ENCODE measurements around the gene MX2.

The MX2 gene

DNA sequence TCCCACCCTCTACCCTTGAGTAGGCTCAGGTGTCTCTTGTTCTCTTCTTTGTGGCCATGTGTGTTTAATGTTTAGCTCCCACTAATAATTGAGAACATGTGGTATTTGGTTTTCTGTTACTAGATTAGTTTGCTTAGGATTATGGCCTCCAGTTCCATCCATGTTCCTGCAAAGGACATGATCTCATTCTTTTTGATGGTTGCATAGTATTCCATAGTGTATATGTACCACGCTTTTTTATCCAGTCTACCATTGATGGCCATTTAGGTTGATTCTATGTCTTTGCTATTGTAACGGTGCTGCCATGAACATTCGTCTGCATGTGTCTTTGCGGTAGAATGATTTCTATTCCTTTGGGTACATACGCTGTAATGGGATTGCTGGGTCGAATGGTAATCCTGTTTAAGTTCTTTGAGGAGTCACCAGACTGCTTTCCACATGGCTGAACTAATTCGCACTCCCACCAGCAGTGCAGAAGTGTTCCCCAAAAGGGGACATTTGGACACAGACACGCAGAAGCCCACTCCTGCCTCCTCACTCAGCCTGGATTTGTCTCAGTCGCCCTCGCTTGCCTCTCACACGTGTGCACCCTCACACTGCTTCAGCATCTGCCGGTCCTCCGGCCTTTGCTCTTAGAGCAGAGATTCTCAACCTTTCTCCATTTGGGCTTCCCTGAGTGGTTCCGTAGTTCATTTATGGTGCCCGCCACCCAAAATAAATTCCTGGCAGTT, 3.7 kb downstream of the MX2 start:
- TF ChIP-seq, protein P1, sequence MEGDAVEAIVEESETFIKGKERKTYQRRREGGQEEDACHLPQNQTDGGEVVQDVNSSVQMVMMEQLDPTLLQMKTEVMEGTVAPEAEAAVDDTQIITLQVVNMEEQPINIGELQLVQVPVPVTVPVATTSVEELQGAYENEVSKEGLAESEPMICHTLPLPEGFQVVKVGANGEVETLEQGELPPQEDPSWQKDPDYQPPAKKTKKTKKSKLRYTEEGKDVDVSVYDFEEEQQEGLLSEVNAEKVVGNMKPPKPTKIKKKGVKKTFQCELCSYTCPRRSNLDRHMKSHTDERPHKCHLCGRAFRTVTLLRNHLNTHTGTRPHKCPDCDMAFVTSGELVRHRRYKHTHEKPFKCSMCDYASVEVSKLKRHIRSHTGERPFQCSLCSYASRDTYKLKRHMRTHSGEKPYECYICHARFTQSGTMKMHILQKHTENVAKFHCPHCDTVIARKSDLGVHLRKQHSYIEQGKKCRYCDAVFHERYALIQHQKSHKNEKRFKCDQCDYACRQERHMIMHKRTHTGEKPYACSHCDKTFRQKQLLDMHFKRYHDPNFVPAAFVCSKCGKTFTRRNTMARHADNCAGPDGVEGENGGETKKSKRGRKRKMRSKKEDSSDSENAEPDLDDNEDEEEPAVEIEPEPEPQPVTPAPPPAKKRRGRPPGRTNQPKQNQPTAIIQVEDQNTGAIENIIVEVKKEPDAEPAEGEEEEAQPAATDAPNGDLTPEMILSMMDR (IDR thresholded peaks at IDR 0.05) = no peak
- Histone ChIP-seq H3K9ac (no peak overlapping the region), H3K4me1 (no peaks in the 10 kb centered on the region), H3K27me3 (ENCODE audit: control insufficient read depth, insufficient read depth, low read length) (no peaks in the 10 kb centered on the region), H3K9me3 (ENCODE audit: control insufficient read depth, low read length) (no peaks in the 10 kb centered on the region), H2AFZ (no peak overlapping the region), H3K4me3 (ENCODE audit: low read depth, low read length) (no peak overlapping the region), H3K27ac (no peak overlapping the region), H3K4me2 (ENCODE audit: low read length) (no peak overlapping the region), H3K36me3 (ENCODE audit: control insufficient read depth, insufficient read depth, low read length) (no peaks in the 10 kb centered on the region), H3K79me2 (no peaks in the 10 kb centered on the region)

DNA sequence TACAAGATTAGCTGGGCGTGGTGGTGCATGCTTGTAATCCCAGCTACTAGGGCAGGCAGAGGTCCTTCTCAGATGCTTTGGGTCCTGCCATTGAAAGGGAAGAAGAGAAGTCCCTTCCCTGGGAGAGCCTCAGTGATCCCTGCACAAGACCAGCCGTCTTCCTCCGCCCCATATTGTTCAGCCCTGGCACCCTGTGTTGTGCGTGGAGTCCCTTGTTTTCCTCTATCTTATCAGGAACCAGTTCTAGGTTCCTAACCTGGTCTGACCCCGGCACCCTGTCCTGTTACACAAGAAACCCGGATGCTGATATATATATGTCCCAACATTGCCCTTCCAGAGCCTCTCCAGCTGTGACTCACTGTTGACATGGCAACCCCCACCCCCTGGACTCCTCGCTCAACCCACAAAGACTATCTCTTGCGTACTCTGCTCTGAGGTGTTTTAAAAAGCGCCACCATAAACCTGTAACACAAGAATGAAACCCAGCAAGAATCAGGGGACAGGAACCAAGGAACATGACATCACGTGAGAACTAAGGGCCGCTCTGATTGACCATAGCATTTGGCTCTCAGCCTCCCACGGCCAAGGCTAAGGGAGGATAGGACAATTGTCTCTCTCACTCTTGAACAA, 4.8 kb downstream of the MX2 start:
- no peaks in the 10 kb centered on the region for H3K27me3 ChIP-seq (ENCODE audit: control insufficient read depth, insufficient read depth, low read length)
- no peaks in the 10 kb centered on the region for H3K36me3 ChIP-seq (ENCODE audit: control insufficient read depth, insufficient read depth, low read length)
- H3K79me2 ChIP-seq = no peaks in the 10 kb centered on the region
- H3K4me1 ChIP-seq = no peaks in the 10 kb centered on the region
- H2AFZ ChIP-seq = no peak overlapping the region
- H3K4me2 ChIP-seq (ENCODE audit: low read length) = no peak overlapping the region
- no peak overlapping the region for H3K27ac ChIP-seq
- H3K4me3 ChIP-seq (ENCODE audit: low read depth, low read length) = no peak overlapping the region
- H3K9ac ChIP-seq = no peak overlapping the region
- TF ChIP-seq, protein P1 (IDR thresholded peaks at IDR 0.05) = no peak
- H3K9me3 ChIP-seq (ENCODE audit: control insufficient read depth, low read length) = no peaks in the 10 kb centered on the region

DNA sequence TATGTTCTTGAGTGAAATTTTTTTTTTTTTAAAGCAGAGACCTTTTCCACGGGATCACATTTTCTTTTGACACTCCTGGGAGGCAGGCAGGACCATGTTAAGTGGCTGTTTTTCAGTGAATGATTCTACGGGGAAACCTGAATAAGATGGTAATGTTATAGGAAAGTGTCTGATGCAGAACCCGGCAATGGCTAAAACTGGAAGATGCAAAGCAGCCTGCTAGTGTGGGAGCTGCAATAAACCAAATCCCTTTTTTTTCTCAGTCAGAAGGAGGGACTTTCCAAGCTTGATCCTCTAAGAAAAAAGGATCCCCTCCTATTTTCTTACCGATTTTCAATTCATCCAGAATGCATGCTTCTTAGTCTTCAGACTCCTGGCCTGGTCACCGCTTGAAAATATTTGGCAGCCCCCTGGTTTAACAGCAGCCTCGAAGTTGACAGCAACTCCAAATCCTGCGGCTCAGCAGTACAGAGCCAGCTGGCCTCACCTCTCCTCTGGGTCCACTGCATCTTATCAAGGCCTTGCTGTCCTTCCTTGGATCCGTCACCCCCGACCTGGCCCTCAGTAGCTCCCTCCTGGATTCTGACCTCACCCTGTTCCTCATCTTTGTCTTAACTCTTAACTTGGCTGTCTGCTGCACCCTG, 5.6 kb downstream of the MX2 start:
- H3K9me3 ChIP-seq (ENCODE audit: control insufficient read depth, low read length) = no peaks in the 10 kb centered on the region
- no peaks in the 10 kb centered on the region for H3K27me3 ChIP-seq (ENCODE audit: control insufficient read depth, insufficient read depth, low read length)

DNA sequence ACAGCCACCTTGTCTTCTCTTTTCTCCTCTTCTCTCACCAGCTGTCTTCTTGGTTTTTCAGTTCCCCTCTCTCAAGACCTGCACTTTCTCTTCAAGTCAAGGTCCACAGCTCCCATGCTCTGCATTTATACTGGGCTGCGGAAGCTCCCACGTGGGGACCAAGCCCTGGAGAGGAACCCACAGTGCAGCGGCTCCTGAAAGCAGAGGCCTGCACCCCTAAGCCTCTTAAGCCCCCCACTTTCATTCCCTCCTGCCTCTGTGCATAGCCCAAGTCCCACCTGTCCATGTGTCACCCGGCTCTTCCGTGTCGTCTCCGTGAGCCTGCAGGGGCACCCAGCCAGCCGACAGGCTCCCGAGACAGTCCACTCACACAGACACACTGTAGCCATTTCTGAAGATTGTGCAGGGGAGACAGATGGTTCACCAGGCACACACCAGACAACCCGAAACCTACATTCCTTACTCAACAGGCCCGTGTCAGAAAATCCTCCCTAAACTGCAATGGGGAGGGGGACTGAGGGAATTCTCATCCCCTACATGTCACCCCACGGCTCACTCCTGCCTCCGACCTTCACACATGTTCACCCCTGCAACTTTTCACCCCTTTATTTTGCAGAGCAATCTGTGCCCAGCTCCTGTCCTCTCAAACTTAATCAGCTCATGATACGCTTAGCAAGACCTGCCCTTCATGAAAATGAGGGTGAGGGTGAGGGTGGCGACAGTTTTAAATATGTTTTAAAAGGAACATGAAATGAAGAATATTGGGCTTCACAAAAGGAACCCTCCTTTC, 6.3 kb downstream of the MX2 start:
- Histone ChIP-seq H3K36me3 (ENCODE audit: control insufficient read depth, insufficient read depth, low read length) (no peaks in the 10 kb centered on the region), H3K9ac (no peak overlapping the region), H3K9me3 (ENCODE audit: control insufficient read depth, low read length) (no peaks in the 10 kb centered on the region), H3K4me2 (ENCODE audit: low read length) (no peak overlapping the region), H3K4me1 (no peaks in the 10 kb centered on the region), H3K79me2 (no peaks in the 10 kb centered on the region), H2AFZ (no peak overlapping the region), H3K4me3 (ENCODE audit: low read depth, low read length) (no peak overlapping the region), H3K27ac (peak overlapping the region; percentile 39), H3K27me3 (ENCODE audit: control insufficient read depth, insufficient read depth, low read length) (no peaks in the 10 kb centered on the region)
- TF ChIP-seq, protein P1 (IDR thresholded peaks at IDR 0.05) = no peak

More for the DNA sequence above, 5.6 kb downstream of the MX2 start:
- Histone ChIP-seq H3K4me2 (ENCODE audit: low read length) (no peak overlapping the region), H3K36me3 (ENCODE audit: control insufficient read depth, insufficient read depth, low read length) (no peaks in the 10 kb centered on the region), H3K27ac (no peak overlapping the region), H2AFZ (no peak overlapping the region), H3K4me1 (no peaks in the 10 kb centered on the region), H3K9ac (no peak overlapping the region), H3K4me3 (ENCODE audit: low read depth, low read length) (no peak overlapping the region), H3K79me2 (no peaks in the 10 kb centered on the region)
- TF ChIP-seq, protein P1 (IDR thresholded peaks at IDR 0.05) = no peak

Measured in parathyroid adenoma (tissue), 2 donors.